Measurements from ENCODE around the gene RPS26. TPM values are rescaled to one million over a fixed set of nuclear protein-coding genes. Genes with fewer than 3 reads are reported as not detected.
A peak's percentile ranks its signal among the peaks of the same experiment; 100 is the strongest.
"Not testable (repeated sequence)": the region's sequence is repeated elsewhere in the genome, so short reads cannot be mapped to it uniquely, and the experiment has no call there.

The RPS26 gene
- total RNA-seq, 1 experiment from 2014 or later, result 46.4 TPM

DNA sequence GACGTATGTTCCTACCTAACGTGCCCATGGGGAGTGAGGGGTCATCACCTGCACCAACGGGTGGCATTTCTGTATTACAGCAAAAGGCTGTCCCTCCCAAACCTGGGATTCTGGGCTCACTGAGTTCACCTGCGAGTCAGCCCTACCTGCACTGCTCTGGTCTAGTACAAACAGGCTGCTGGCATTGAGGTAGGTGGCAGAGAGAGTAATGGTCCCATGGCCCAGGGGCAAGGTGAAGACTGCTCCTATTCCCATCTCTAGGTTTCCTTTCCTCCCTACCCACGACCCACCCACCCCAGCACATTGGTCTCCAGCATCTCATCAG is 44.2 kb upstream of the RPS26 start:
- in situ Hi-C loops (cut with HindIII; ENCODE audit: low pct_unique_long_range_greater_than_20kb, low sequenced_read_pairs), result no loop called here
- ChIA-PET POLR2A (interaction anchor here (1.9 kb wide), 1 partner anchor 10 kb away, joined by 9 read pairs; no protein-coding TSS in a partner anchor), CTCF (interaction anchor here (0.6 to 1.9 kb wide), 6 partner anchors 9 to 259 kb away, joined by 3 to 5 read pairs (median 3); no protein-coding TSS in a partner anchor)
- peak; percentile 27 for ATAC-seq
- Histone ChIP-seq H3K27me3 (ENCODE audit: control insufficient read depth, insufficient read depth, low read length) (no peaks in the 10 kb centered on the region), H3K4me1 (ENCODE audit: control insufficient read depth, insufficient read depth, low read length) (no peaks in the 10 kb centered on the region), H3K4me3 (ENCODE audit: low read depth in 2 of 2, low read length in 2 of 2) (peak overlapping the region; percentile 88 to 98), H3K27ac (ENCODE audit: low read length) (peak overlapping the region; percentile 90), H3K9me3 (ENCODE audit: control insufficient read depth, insufficient read depth, low read depth, low read length) (no peaks in the 10 kb centered on the region), H3K36me3 (ENCODE audit: control insufficient read depth, insufficient read depth, low read length) (no peaks in the 10 kb centered on the region; the same call in 1 of the 2 replicates)
- intact Hi-C loops (cut with micrococcal nuclease; ENCODE audit: unreplicated experiment), result loop anchor here (2.0 to 5.0 kb wide), 2 partner anchors 31 to 45 kb away; partner anchors contain the start of gene RPS26
- no TSS peak for BruUV-seq (replicated peaks)
- DNase-seq (ENCODE audit: low read depth, low spot score), result no peak
- TF ChIP-seq, protein P1, sequence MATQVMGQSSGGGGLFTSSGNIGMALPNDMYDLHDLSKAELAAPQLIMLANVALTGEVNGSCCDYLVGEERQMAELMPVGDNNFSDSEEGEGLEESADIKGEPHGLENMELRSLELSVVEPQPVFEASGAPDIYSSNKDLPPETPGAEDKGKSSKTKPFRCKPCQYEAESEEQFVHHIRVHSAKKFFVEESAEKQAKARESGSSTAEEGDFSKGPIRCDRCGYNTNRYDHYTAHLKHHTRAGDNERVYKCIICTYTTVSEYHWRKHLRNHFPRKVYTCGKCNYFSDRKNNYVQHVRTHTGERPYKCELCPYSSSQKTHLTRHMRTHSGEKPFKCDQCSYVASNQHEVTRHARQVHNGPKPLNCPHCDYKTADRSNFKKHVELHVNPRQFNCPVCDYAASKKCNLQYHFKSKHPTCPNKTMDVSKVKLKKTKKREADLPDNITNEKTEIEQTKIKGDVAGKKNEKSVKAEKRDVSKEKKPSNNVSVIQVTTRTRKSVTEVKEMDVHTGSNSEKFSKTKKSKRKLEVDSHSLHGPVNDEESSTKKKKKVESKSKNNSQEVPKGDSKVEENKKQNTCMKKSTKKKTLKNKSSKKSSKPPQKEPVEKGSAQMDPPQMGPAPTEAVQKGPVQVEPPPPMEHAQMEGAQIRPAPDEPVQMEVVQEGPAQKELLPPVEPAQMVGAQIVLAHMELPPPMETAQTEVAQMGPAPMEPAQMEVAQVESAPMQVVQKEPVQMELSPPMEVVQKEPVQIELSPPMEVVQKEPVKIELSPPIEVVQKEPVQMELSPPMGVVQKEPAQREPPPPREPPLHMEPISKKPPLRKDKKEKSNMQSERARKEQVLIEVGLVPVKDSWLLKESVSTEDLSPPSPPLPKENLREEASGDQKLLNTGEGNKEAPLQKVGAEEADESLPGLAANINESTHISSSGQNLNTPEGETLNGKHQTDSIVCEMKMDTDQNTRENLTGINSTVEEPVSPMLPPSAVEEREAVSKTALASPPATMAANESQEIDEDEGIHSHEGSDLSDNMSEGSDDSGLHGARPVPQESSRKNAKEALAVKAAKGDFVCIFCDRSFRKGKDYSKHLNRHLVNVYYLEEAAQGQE (IDR thresholded peaks at IDR 0.05; ENCODE audit: insufficient read depth in 1 of 2, low read depth in 2 of 2, low read length in 1 of 2), result no peak
- TF ChIP-seq SIN3A (IDR thresholded peaks at IDR 0.05; ENCODE audit: borderline replicate concordance, insufficient read depth, low read depth, low read length), result 0 out of 2 replicates have a peak, but pooled peaks have one; percentile 15
- no peak for TF ChIP-seq TCF7L2 (IDR thresholded peaks at IDR 0.05; ENCODE audit: low read depth, low read length)
- TF ChIP-seq POLR2AphosphoS5 (IDR thresholded peaks at IDR 0.05; ENCODE audit: low read depth, low read length), result no peak
- TF ChIP-seq, protein P2, sequence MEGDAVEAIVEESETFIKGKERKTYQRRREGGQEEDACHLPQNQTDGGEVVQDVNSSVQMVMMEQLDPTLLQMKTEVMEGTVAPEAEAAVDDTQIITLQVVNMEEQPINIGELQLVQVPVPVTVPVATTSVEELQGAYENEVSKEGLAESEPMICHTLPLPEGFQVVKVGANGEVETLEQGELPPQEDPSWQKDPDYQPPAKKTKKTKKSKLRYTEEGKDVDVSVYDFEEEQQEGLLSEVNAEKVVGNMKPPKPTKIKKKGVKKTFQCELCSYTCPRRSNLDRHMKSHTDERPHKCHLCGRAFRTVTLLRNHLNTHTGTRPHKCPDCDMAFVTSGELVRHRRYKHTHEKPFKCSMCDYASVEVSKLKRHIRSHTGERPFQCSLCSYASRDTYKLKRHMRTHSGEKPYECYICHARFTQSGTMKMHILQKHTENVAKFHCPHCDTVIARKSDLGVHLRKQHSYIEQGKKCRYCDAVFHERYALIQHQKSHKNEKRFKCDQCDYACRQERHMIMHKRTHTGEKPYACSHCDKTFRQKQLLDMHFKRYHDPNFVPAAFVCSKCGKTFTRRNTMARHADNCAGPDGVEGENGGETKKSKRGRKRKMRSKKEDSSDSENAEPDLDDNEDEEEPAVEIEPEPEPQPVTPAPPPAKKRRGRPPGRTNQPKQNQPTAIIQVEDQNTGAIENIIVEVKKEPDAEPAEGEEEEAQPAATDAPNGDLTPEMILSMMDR (IDR thresholded peaks at IDR 0.05), result no peak

DNA sequence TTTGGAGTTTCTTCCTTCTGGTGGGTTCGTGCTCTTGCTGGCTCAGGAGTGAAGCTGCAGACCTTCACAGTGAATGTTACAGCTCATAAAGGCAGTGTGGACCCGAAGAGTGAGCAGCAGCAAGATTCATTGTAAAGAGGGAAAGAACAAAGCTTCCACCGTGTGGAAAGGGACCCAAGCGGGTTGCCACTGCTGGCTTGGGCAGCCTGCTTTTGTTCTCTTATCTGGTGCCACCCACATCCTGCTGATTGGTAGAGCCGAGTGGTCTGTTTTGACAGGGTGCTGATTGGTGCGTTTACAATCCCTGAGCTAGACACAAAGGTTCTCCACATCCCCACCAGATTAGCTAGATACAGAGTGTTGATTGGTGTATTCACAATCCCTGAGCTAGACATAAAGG is 42.2 kb upstream of the RPS26 start:
- in situ Hi-C loops (cut with HindIII; ENCODE audit: low pct_unique_long_range_greater_than_20kb, low sequenced_read_pairs); H3K9me3 ChIP-seq (ENCODE audit: control insufficient read depth, insufficient read depth, low read depth, low read length); CTCF ChIA-PET; ATAC-seq; H3K4me1 ChIP-seq (ENCODE audit: control insufficient read depth, insufficient read depth, low read length); H3K27ac ChIP-seq (ENCODE audit: low read length); POLR2A ChIA-PET; BruUV-seq (replicated peaks); H3K27me3 ChIP-seq (ENCODE audit: control insufficient read depth, insufficient read depth, low read length); DNase-seq (ENCODE audit: low read depth, low spot score); H3K36me3 ChIP-seq (ENCODE audit: control insufficient read depth, insufficient read depth, low read length); H3K4me3 ChIP-seq (ENCODE audit: low read depth in 2 of 2, low read length in 2 of 2): not testable (repeated sequence)
- intact Hi-C loops (cut with micrococcal nuclease; ENCODE audit: unreplicated experiment), result loop anchor here (5.0 kb wide), 1 partner anchor 43 kb away; the partner anchor contains the start of gene RPS26

DNA sequence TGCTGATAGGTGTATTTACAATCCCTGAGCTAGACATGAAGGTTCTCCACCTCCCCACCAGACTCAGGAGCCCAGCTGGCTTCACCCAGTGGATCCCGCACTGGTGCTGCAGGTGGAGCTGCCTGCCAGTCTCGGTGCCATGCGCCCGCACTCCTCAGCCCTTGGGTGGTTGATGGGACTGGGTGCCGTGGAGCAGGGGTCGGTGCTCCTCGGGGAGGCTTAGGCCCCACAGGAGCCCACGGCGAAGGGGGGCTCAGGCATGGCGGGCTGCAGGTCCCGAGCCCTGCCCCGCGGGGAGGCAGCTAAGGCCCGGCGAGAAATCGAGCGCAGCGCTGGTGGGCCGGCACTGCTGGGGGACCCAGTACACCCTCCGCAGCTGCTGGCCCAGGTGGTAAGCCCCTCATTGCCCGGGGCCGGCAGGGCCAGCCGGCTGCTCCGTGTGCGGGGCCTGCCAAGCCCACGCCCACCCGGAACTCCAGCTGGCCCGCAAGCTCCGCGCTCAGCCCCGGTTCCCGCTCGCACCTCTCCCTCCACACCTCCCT is 41.6 kb upstream of the RPS26 start:
- in situ Hi-C loops (cut with HindIII; ENCODE audit: low pct_unique_long_range_greater_than_20kb, low sequenced_read_pairs); BruUV-seq (replicated peaks); CTCF ChIA-PET; H3K27ac ChIP-seq (ENCODE audit: low read length); H3K4me1 ChIP-seq (ENCODE audit: control insufficient read depth, insufficient read depth, low read length); H3K4me3 ChIP-seq (ENCODE audit: low read depth in 2 of 2, low read length in 2 of 2); H3K9me3 ChIP-seq (ENCODE audit: control insufficient read depth, insufficient read depth, low read depth, low read length); H3K27me3 ChIP-seq (ENCODE audit: control insufficient read depth, insufficient read depth, low read length); ATAC-seq; H3K36me3 ChIP-seq (ENCODE audit: control insufficient read depth, insufficient read depth, low read length); DNase-seq (ENCODE audit: low read depth, low spot score): not testable (repeated sequence)
- POLR2A ChIA-PET, result interaction anchor here (0.5 kb wide), 1 partner anchor 151 kb away, joined by 5 read pairs; no protein-coding TSS in a partner anchor
- intact Hi-C loops (cut with micrococcal nuclease; ENCODE audit: unreplicated experiment), result loop anchor here (5.0 kb wide), 1 partner anchor 42 kb away; the partner anchor contains the start of gene RPS26
